ENCODE data around the gene GRB14.

- TF ChIP-seq CTCF (IDR thresholded peaks at IDR 0.05) (no peak), ZFX (IDR thresholded peaks at IDR 0.05; ENCODE audit: borderline replicate concordance) (no peak)
Measured at GRCh38 chr2:164554487-164554886, 66.8 kb downstream of the GRB14 start.
